Breast epithelium (tissue), 4 donors: ENCODE measurements around the gene MRPL52. TPM values are rescaled to one million over a fixed set of nuclear protein-coding genes. Genes with fewer than 3 reads are reported as not detected.
A peak's percentile ranks its signal among the peaks of the same experiment; 100 is the strongest.

Experiments
- DNase-seq, 2 donors: peaks; one replicate each; pipeline ENCODE4 v3.0.0-alpha.2; 2019; ENCODE audit warnings: low spot score in 2 of 2
- H3K27ac ChIP-seq, 2 donors: fragments of 200-600 bp; sonication (generic) in 1 of 2; one replicate each; pipeline ENCODE4 v1.5.1; 2016 to 2019; ENCODE audit warnings: mild to moderate bottlenecking in 1 of 2
- H3K27me3 ChIP-seq, 2 donors: fragments of 200-600 bp; sonication (generic) in 1 of 2; one replicate each; pipeline versions ENCODE4 v1.5.1 to v1.6.0; 2017 to 2019; ENCODE audit warnings: control low read depth in 1 of 2, mild to moderate bottlenecking in 1 of 2
- H3K36me3 ChIP-seq: fragments of 200-600 bp; one replicate; pipeline ENCODE4 v1.5.1; 2019
- H3K4me1 ChIP-seq, 2 donors: fragments of 200-600 bp; sonication (generic); one replicate each; pipeline ENCODE4 v1.5.1; 2016 to 2019; ENCODE audit warnings: control low read depth in 1 of 2
- H3K4me3 ChIP-seq, 3 donors: fragments of 200-600 bp; sonication (generic); 1 replicate in 2 of 3; 2 replicates in 1 of 3; pipeline ENCODE4 v1.5.1; 2016 to 2019; ENCODE audit warnings: mild to moderate bottlenecking in 3 of 3, moderate library complexity in 2 of 3
- H3K9me3 ChIP-seq, 2 donors: fragments of 200-600 bp; sonication (generic) in 1 of 2; one replicate each; pipeline ENCODE4 v1.5.1; 2016 to 2019; ENCODE audit warnings: control low read depth in 1 of 2
- POLR2A ChIP-seq: fragments of 450-650 bp; IDR thresholded peaks from one replicate; pipeline ENCODE4 v1.6.1; 2016; ENCODE audit warnings: antibody characterized with exemption, mild to moderate bottlenecking, moderate library complexity
- POLR2AphosphoS5 ChIP-seq, 3 donors: sonication (generic); formaldehyde crosslinking; IDR thresholded peaks; one replicate each; pipeline ENCODE4 v1.6.1; 2017; ENCODE audit warnings: antibody characterized with exemption in 3 of 3
- intact Hi-C: fragments of 100-400 bp; cut with DNase I; formaldehyde crosslinking; loops from one replicate; pipeline ENCODE4 v1.15.1; 2023; ENCODE audit warnings: low total_unique reads
- total RNA-seq, 3 donors: library from RNA; depleted of rRNA; stranded (reverse); fragments of >200 nt; gene quantifications; one replicate each; pipeline ENCODE4 v1.1.0, GENCODE V29; 2016
- TF ChIP-seq, protein P1 (sequence below), 3 donors: fragments of 450-650 bp; IDR thresholded peaks; one replicate each; pipeline ENCODE4 v1.5.1; 2016 to 2017; ENCODE audit warnings: antibody characterized with exemption in 3 of 3, mild to moderate bottlenecking in 3 of 3, moderate library complexity in 3 of 3

The MRPL52 gene
- total RNA-seq, 3 donors from 2014 or later, result 22.7 to 39.4 (median 34.7) TPM

DNA sequence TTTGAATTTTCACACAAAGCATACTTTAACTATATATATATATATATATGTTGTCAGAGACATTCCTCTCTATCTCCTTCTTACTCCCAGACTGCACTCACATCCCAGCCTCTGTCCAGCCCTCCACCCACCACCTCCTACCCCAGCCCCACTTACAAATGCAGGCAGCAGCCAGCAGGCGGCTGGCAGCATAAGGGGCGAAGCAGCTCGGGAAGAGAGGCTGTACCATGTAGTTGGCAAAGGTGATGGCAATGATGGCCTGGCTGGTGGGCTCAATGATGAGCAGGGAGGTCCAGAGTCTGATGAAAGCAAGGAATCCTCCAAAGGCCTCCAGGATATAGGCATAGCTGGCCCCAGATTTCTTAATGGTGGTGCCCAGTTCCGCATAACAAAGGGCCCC, 16.9 kb upstream of the MRPL52 start:
- TF ChIP-seq, protein P1, sequence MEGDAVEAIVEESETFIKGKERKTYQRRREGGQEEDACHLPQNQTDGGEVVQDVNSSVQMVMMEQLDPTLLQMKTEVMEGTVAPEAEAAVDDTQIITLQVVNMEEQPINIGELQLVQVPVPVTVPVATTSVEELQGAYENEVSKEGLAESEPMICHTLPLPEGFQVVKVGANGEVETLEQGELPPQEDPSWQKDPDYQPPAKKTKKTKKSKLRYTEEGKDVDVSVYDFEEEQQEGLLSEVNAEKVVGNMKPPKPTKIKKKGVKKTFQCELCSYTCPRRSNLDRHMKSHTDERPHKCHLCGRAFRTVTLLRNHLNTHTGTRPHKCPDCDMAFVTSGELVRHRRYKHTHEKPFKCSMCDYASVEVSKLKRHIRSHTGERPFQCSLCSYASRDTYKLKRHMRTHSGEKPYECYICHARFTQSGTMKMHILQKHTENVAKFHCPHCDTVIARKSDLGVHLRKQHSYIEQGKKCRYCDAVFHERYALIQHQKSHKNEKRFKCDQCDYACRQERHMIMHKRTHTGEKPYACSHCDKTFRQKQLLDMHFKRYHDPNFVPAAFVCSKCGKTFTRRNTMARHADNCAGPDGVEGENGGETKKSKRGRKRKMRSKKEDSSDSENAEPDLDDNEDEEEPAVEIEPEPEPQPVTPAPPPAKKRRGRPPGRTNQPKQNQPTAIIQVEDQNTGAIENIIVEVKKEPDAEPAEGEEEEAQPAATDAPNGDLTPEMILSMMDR (IDR thresholded peaks at IDR 0.05), result no peak
- no peak for TF ChIP-seq POLR2AphosphoS5 (IDR thresholded peaks at IDR 0.05)
- TF ChIP-seq POLR2A, result no peak
- Histone ChIP-seq H3K9me3 (no peaks in the 10 kb centered on the region), H3K4me3 (no peak overlapping the region), H3K27ac (no peak overlapping the region), H3K36me3 (no peaks in the 10 kb centered on the region), H3K4me1 (no peaks in the 10 kb centered on the region), H3K27me3 (no peaks in the 10 kb centered on the region)
- intact Hi-C loops, result no loop called here
- no peak for DNase-seq

DNA sequence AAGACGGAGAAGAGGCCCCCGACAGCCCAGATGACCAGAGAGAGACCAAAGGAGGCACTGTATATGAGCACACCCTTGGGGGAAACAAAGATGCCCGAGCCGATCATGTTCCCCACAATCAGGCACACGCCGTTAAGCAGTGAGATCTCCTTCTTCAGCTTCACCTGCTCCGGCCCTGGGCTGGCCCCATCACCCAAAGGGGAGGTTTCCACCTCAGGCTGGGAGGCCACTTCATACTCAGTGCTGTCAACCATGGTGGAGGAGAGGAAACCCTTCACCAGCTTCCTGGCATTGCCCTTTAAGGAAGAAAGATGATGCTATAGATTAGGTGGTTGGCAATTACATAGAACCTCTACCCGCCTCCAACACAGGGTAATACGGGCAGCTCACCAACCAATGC, 16.5 kb upstream of the MRPL52 start:
- no peak for DNase-seq
- Histone ChIP-seq H3K4me3 (no peak overlapping the region), H3K36me3 (no peaks in the 10 kb centered on the region), H3K4me1 (no peaks in the 10 kb centered on the region), H3K9me3 (no peaks in the 10 kb centered on the region), H3K27ac (no peak overlapping the region), H3K27me3 (no peaks in the 10 kb centered on the region)
- TF ChIP-seq POLR2A, result no peak
- TF ChIP-seq, protein P1 (IDR thresholded peaks at IDR 0.05), result no peak
- TF ChIP-seq POLR2AphosphoS5 (IDR thresholded peaks at IDR 0.05), result no peak
- intact Hi-C loops, result no loop called here

DNA sequence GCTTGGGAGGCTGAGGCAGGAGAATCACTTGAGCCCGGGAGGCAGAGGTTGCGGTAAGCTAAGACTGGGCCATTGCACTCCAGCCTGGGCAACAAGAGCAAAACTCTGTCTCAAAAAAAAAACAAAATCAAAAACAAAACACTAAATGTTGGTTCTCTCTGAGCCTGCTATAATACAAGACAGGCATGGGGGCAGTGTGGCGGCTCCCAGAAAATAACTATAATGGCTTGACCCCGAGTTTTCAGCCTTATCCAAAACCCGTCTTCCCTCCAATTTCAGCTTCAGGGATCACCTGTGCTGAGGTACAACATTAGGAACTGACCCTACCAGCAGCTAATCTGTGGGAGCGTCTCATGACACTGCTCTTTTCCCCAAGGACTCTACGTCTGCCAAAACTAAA, 15.3 kb upstream of the MRPL52 start:
- no peak overlapping the region for H3K27ac ChIP-seq
- no peaks in the 10 kb centered on the region for H3K4me1 ChIP-seq
- H3K36me3 ChIP-seq, result no peaks in the 10 kb centered on the region
- no peaks in the 10 kb centered on the region for H3K27me3 ChIP-seq
- peak overlapping the region in 1 of 3 donors; percentile 10 for H3K4me3 ChIP-seq
- no peaks in the 10 kb centered on the region for H3K9me3 ChIP-seq
- TF ChIP-seq POLR2AphosphoS5 (IDR thresholded peaks at IDR 0.05) (no peak), POLR2A (no peak)
- TF ChIP-seq, protein P1 (IDR thresholded peaks at IDR 0.05), result no peak
- intact Hi-C loops, result no loop called here
- DNase-seq, result no peak

DNA sequence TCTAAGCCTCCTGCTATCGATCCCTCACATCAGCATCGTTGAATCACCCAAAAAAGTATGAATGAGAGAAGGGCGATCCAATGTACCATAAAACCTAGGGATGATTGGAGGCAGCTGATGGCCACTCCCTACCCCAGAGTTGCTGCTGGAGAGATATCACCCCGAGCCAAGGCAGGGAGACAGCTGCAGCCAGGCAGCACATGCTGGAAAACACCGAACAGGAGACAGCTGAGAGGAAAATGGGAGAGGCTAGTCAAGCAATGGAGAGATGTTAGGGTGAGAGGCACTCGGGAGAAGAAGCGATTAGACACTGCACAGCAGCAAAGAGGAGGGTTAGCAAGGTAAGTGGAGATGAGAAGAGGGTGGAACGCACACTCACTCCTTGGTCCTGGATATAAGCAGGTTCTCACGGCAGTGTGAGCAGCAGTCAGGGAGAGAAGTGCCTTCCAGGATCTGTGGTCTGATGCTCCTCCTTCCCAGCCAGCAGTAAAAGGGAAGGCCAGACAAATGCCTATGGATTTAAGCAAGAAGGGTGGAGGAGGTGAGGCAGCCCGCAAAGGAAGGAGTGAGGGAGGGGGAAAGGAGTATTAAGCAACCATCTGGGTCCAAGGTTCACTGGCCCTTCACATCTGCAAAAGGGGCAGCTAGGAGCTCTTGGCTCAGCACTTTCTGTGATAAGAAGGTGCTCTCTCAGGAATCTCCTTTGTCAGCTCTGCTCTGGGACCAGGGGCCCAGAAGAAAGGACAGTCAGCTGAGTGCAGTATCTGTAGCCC, 14.6 kb upstream of the MRPL52 start, which contains the start of gene SLC7A7:
SLC7A7 (minus strand) TSS at position 495 of the 773 bp plus-strand sequence. CDS start 2,037 bp downstream, outside the sequence.
- Histone ChIP-seq H3K27me3 (no peaks in the 10 kb centered on the region), H3K9me3 (no peaks in the 10 kb centered on the region), H3K27ac (peak within 1 kb of the TSS in 1 of 2 donors; percentile 26), H3K4me3 (peak within 1 kb of the TSS; percentile 2 to 18 (median 10)), H3K36me3 (no peaks in the 10 kb centered on the region), H3K4me1 (no peaks in the 10 kb centered on the region)
- no peak for DNase-seq
- intact Hi-C loops, result no loop called here
- TF ChIP-seq POLR2A, result no peak
- TF ChIP-seq POLR2AphosphoS5 (IDR thresholded peaks at IDR 0.05), result no peak
- TF ChIP-seq, protein P1 (IDR thresholded peaks at IDR 0.05), result no peak
